Measurements from ENCODE around the gene RNASEL. TPM values are rescaled to one million over a fixed set of nuclear protein-coding genes. Genes with fewer than 3 reads are reported as not detected.

Gene RNASEL
- total RNA-seq, 2 experiments from 2014 or later, result 3.7 TPM

DNA sequence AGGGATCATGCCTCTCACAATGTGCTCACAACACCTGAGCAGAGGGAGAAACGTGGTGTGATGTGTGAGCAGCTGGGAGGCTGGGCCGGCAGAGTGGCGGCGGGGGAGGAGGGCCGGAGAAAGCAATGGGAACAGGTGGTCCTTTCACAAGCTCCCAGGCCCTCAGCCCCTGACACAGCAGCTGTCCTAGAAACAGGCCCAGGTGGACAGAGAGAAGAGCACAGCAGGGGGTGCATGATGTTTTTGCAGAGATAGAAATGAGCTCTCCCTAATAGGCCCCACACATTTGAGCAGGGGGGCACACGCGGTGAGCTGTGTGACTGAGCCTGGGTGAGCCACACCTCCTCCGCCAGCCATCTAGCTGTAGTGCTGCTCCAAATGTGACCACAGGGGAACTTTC is 22.7 kb upstream of the RNASEL start:
- no peak for TF ChIP-seq CTCF (IDR thresholded peaks at IDR 0.05)
- Mint-ChIP-seq H3K36me3 (ENCODE audit: low read depth) (peaks cover 2% of the 10 kb centered on the region), H3K27me3 (peaks cover 57% of the 10 kb centered on the region), H3K4me3 (no peak overlapping the region), H3K4me1 (ENCODE audit: low read depth) (peaks cover 57% of the 10 kb centered on the region), H3K9me3 (no peaks in the 10 kb centered on the region), H3K27ac (no peak overlapping the region)
- DNase-seq (no peak), ATAC-seq (no peak)
- intact Hi-C loops (cut with micrococcal nuclease), result no loop called here
- ChIA-PET CTCF (interaction anchor here (1.1 to 7.5 kb wide), 5 partner anchors 11 to 176 kb away, joined by 5 to 53 read pairs (median 12); no protein-coding TSS in a partner anchor), POLR2A (interaction anchor here (1.0 to 1.9 kb wide), 4 partner anchors 8 to 172 kb away, joined by 3 to 6 read pairs (median 4); partner anchors contain the start of gene RGS16)

GRCh38 chr1:182611326-182611725 is 22.3 kb upstream of the RNASEL start:
- Mint-ChIP-seq H3K9me3 (no peaks in the 10 kb centered on the region), H3K4me3 (no peak overlapping the region), H3K4me1 (ENCODE audit: low read depth) (peaks cover 56% of the 10 kb centered on the region), H3K36me3 (ENCODE audit: low read depth) (peaks cover 2% of the 10 kb centered on the region), H3K27ac (no peak overlapping the region), H3K27me3 (peaks cover 61% of the 10 kb centered on the region)
- DNase-seq, result no peak
- no peak for TF ChIP-seq CTCF (IDR thresholded peaks at IDR 0.05)
- POLR2A ChIA-PET, result interaction anchor here (1.9 kb wide), 1 partner anchor 172 kb away, joined by 5 read pairs; no protein-coding TSS in a partner anchor
- CTCF ChIA-PET, result interaction anchor here (1.1 to 7.5 kb wide), 3 partner anchors 11 to 173 kb away, joined by 5 to 53 read pairs (median 12); no protein-coding TSS in a partner anchor
- intact Hi-C loops (cut with micrococcal nuclease), result no loop called here
- ATAC-seq, result no peak

- POLR2A ChIA-PET, result no interaction called here
- intact Hi-C loops (cut with micrococcal nuclease), result no loop called here
Observed at GRCh38 chr1:182610606-182611194, 21.6 kb upstream of the RNASEL start.

DNA sequence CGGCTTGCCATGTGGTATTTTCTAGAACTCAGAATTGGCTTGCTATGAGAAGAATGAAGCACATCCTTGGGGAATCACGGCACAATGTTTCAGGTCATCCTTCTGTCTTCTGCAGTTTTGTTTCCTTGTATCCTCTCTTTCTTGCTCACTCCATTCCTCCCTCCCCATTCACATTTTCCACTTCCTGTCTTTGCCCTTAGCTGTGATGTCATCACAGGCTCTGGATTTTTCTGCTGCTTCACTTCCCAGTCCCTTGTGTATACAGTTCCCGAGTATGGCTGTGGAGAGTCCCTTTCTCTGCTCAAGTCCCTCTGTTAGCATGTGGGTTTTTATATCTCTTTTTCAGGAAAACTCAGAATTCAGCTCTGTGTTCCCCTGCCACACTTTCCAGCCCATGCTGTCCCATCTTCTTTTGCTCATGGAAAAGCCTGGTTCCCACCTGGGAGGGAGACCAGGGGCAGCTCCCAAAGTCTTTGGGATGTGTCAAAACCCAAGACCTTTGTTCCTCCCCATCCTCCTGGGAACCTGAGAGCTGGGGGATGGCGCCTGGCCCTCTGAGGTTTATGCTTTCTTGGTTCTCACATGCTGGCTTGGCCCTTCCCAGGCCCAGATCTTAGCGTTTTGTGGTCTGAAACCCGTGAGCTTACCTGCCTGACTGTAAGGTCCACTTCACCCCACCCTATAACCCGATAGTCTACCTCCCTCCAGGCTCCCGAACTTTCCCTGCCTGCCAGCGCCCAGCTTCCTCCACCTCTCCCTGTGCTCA is 20.0 kb upstream of the RNASEL start:
- no peaks in the 10 kb centered on the region for H3K36me3 Mint-ChIP-seq (ENCODE audit: low read depth)

More at GRCh38 chr1:182610606-182611194, 21.6 kb upstream of the RNASEL start:
- ATAC-seq (no peak), DNase-seq (no peak)
- peaks cover 61% of the 10 kb centered on the region for H3K27me3 Mint-ChIP-seq
- H3K36me3 Mint-ChIP-seq (ENCODE audit: low read depth), result no peaks in the 10 kb centered on the region
- H3K4me3 Mint-ChIP-seq, result no peak overlapping the region
- TF ChIP-seq CTCF (IDR thresholded peaks at IDR 0.05), result no peak
- CTCF ChIA-PET, result interaction anchor here (1.0 to 7.5 kb wide), 2 partner anchors 10 to 15 kb away, joined by 4 to 53 read pairs; no protein-coding TSS in a partner anchor
- peaks cover 50% of the 10 kb centered on the region for H3K4me1 Mint-ChIP-seq (ENCODE audit: low read depth)
- no peaks in the 10 kb centered on the region for H3K9me3 Mint-ChIP-seq
- no peak overlapping the region for H3K27ac Mint-ChIP-seq

More for the DNA sequence above, 20.0 kb upstream of the RNASEL start:
- Mint-ChIP-seq H3K4me3 (no peak overlapping the region), H3K27ac (no peak overlapping the region), H3K27me3 (peaks cover 66% of the 10 kb centered on the region), H3K9me3 (no peaks in the 10 kb centered on the region), H3K4me1 (ENCODE audit: low read depth) (peaks cover 50% of the 10 kb centered on the region)
- ATAC-seq (no peak), DNase-seq (no peak)
- TF ChIP-seq CTCF (IDR thresholded peaks at IDR 0.05), result no peak
- ChIA-PET CTCF (interaction anchor here (0.8 to 27.6 kb wide), 4 partner anchors 11 to 180 kb away, joined by 3 to 1003 read pairs (median 5); partner anchors contain the start of genes NPL and RGS8), POLR2A (no interaction called here)
- intact Hi-C loops (cut with micrococcal nuclease), result no loop called here
